A204.1 (cell line): ENCODE results near the gene RAB4B.
"Not testable (repeated sequence)": the region's sequence is repeated elsewhere in the genome, so short reads cannot be mapped to it uniquely, and the experiment has no call there.

Source experiments
- FAIRE-seq: peaks from 2 replicates; lab custom pipeline; 2012; peaks lifted over from hg19 to GRCh38; lab: Jason Lieb, UNC

RAB4B gene

GRCh38 chr19:40803857-40804782 lies 26.1 kb downstream of the RAB4B start:
- no peak for FAIRE-seq

GRCh38 chr19:40804783-40805242 lies 26.8 kb downstream of the RAB4B start:
- FAIRE-seq = no peak

- no peak for FAIRE-seq
Observed at GRCh38 chr19:40805258-40805868, 27.3 kb downstream of the RAB4B start.

GRCh38 chr19:40806423-40807146 lies 28.5 kb downstream of the RAB4B start:
- FAIRE-seq = no peak

GRCh38 chr19:40807147-40808020 lies 29.3 kb downstream of the RAB4B start:
- FAIRE-seq = no peak

- no peak for FAIRE-seq
Observed at GRCh38 chr19:40808021-40808325, 29.9 kb downstream of the RAB4B start.

- FAIRE-seq = no peak
Observed at GRCh38 chr19:40808497-40808896, 30.4 kb downstream of the RAB4B start.

- FAIRE-seq = no peak
Observed at GRCh38 chr19:40809358-40810086, 31.5 kb downstream of the RAB4B start.

GRCh38 chr19:40810160-40810559 lies 32.1 kb downstream of the RAB4B start:
- no peak for FAIRE-seq

GRCh38 chr19:40810649-40811408 lies 32.8 kb downstream of the RAB4B start:
- FAIRE-seq = not testable (repeated sequence)

GRCh38 chr19:40811478-40812341 lies 33.7 kb downstream of the RAB4B start:
- no peak for FAIRE-seq

GRCh38 chr19:40812571-40812970 lies 34.5 kb downstream of the RAB4B start:
- FAIRE-seq = not testable (repeated sequence)

- FAIRE-seq = no peak
Observed at GRCh38 chr19:40813182-40813581, 35.1 kb downstream of the RAB4B start.

- no peak for FAIRE-seq
Observed at GRCh38 chr19:40815223-40815622, 37.2 kb downstream of the RAB4B start.

- FAIRE-seq = not testable (repeated sequence)
Observed at GRCh38 chr19:40818480-40819399, 40.7 kb downstream of the RAB4B start.

GRCh38 chr19:40819479-40820234 lies 41.6 kb downstream of the RAB4B start:
- peak; percentile 72 for FAIRE-seq

GRCh38 chr19:40822161-40822560 lies 44.1 kb downstream of the RAB4B start:
- no peak for FAIRE-seq
